H1 (cell line): ENCODE data around the gene ESD. TPM values are rescaled to one million over a fixed set of nuclear protein-coding genes. Genes with fewer than 3 reads are reported as not detected.

Experiments used
- CTCF ChIA-PET: fragments of 300-600 bp; sonication (Branson Sonifier 250); formaldehyde crosslinking; loops from one replicate; lab custom pipeline; 2021; ENCODE audit not compliant: partially characterized antibody; lab: Charles Lee
- POLR2A ChIA-PET: fragments of 300-600 bp; sonication (Branson Sonifier 250); formaldehyde crosslinking; loops from one replicate; lab custom pipeline; 2021; ENCODE audit warnings: inconsistent platforms; ENCODE audit not compliant: partially characterized antibody; lab: Charles Lee
- DNase-seq, 2 experiments: peaks; one replicate each; pipeline versions ENCODE4 v3.0.0 to v3.0.0-alpha.2; 2010 to 2022; ENCODE audit warnings: low spot score in 2 of 2, low read depth in 1 of 2, mixed read lengths in 1 of 2
- FAIRE-seq: peaks from 2 replicates; lab custom pipeline; 2011; peaks lifted over from hg19 to GRCh38; lab: Jason Lieb, UNC
- H2AFZ ChIP-seq: 2 replicates; pipeline ENCODE4 v1.8.1; 2012; ENCODE audit warnings: low read length, inconsistent platforms
- H2AK5ac ChIP-seq: 2 replicates; pipeline ENCODE4 v1.6.1; 2013; ENCODE audit warnings: low read depth, low read length
- H2BK120ac ChIP-seq: replicated peaks from 2 replicates; pipeline ENCODE3; 2013; ENCODE audit warnings: low read depth, low read length, inconsistent platforms
- H2BK12ac ChIP-seq: 2 replicates; pipeline ENCODE4 v1.6.1; 2013; ENCODE audit warnings: low read depth, low read length
- H2BK15ac ChIP-seq: 2 replicates; pipeline ENCODE4 v1.6.1; 2013; ENCODE audit warnings: low read length
- H2BK20ac ChIP-seq: 2 replicates; pipeline ENCODE4 v1.6.1; 2013; ENCODE audit warnings: low read length
- H2BK5ac ChIP-seq: 2 replicates; pipeline ENCODE4 v1.6.1; 2013; ENCODE audit warnings: low read depth, low read length
- H3K14ac ChIP-seq: 2 replicates; pipeline ENCODE4 v1.6.1; 2013; ENCODE audit warnings: inconsistent platforms; ENCODE audit not compliant: insufficient read length
- H3K18ac ChIP-seq: 2 replicates; pipeline ENCODE4 v1.6.1; 2013; ENCODE audit warnings: low read length; ENCODE audit errors: extremely low read depth
- H3K23ac ChIP-seq: 2 replicates; pipeline ENCODE4 v1.6.1; 2013; ENCODE audit warnings: inconsistent platforms; ENCODE audit not compliant: insufficient read length
- H3K23me2 ChIP-seq: 2 replicates; pipeline ENCODE4 v1.6.1; 2013; ENCODE audit warnings: low read depth, low read length
- H3K27ac ChIP-seq: 2 replicates; pipeline ENCODE4 v1.6.1; 2011; ENCODE audit warnings: low read depth, low read length, inconsistent platforms
- H3K27me3 ChIP-seq, 4 experiments: replicated peaks in 1 of 4; 1 replicate in 1 of 4; 2 replicates in 3 of 4; pipeline versions ENCODE4 v1.6.1 to v1.8.1; 2011 to 2013; ENCODE audit warnings: low read length in 3 of 4, mild to moderate bottlenecking in 3 of 4, inconsistent platforms in 2 of 4, mixed read lengths in 2 of 4, moderate library complexity in 1 of 4; ENCODE audit not compliant: control insufficient read depth in 3 of 4, insufficient read depth in 3 of 4; ENCODE audit errors: extremely low read depth in 1 of 4
- H3K36me3 ChIP-seq, 4 experiments: 2 replicates each; pipeline versions ENCODE4 v1.6.1 to v1.8.1; 2011 to 2013; ENCODE audit warnings: mild to moderate bottlenecking in 4 of 4, low read length in 3 of 4, moderate library complexity in 2 of 4, control low read depth in 1 of 4, inconsistent platforms in 1 of 4; ENCODE audit not compliant: insufficient read depth in 4 of 4, control insufficient read depth in 2 of 4
- H3K4ac ChIP-seq: replicated peaks from 2 replicates; pipeline ENCODE3; 2013; ENCODE audit warnings: low read length, low read depth, mixed read lengths, inconsistent platforms; ENCODE audit not compliant: insufficient read length
- H3K4me1 ChIP-seq, 4 experiments: replicated peaks in 1 of 4; 1 replicate in 1 of 4; 2 replicates in 3 of 4; pipeline versions ENCODE4 v1.6.1 to v1.8.1; 2011 to 2013; ENCODE audit warnings: low read length in 3 of 4, inconsistent platforms in 2 of 4, mixed read lengths in 1 of 4; ENCODE audit not compliant: insufficient read depth in 4 of 4, control insufficient read depth in 3 of 4
- H3K4me2 ChIP-seq, 2 experiments: 2 replicates each; pipeline versions ENCODE4 v1.6.1 to v1.8.1; 2011 to 2013; ENCODE audit warnings: low read depth in 2 of 2, low read length in 2 of 2, control low read depth in 1 of 2, inconsistent platforms in 1 of 2, mild to moderate bottlenecking in 1 of 2; ENCODE audit not compliant: insufficient read depth in 1 of 2
- H3K4me3 ChIP-seq, 4 experiments: fragments of 200-600, 300-600 bp in 1 of 4; sonication (generic), shearing (Covaris generic), sonication (Bioruptor Twin) in 1 of 4; 2 replicates each; pipeline versions ENCODE4 v1.5.1 to v1.8.1; 2011 to 2016; ENCODE audit warnings: low read length in 4 of 4, low read depth in 3 of 4, control low read depth in 2 of 4, inconsistent platforms in 2 of 4, mild to moderate bottlenecking in 2 of 4, mixed read lengths in 1 of 4, moderate library complexity in 1 of 4; ENCODE audit not compliant: insufficient read depth in 2 of 4; ENCODE audit errors: extremely low read depth in 1 of 4
- H3K56ac ChIP-seq: replicated peaks from 2 replicates; pipeline ENCODE3; 2013; ENCODE audit warnings: low read depth, mild to moderate bottlenecking, mixed read lengths, low read length, inconsistent platforms; ENCODE audit not compliant: insufficient read length
- H3K79me1 ChIP-seq: 2 replicates; pipeline ENCODE4 v1.6.1; 2013; ENCODE audit warnings: low read depth, low read length, control low read depth
- H3K79me2 ChIP-seq, 2 experiments: 2 replicates each; pipeline versions ENCODE4 v1.6.1 to v1.8.1; 2012 to 2013; ENCODE audit warnings: low read length in 2 of 2, mild to moderate bottlenecking in 2 of 2, inconsistent platforms in 1 of 2; ENCODE audit not compliant: insufficient read depth in 2 of 2, control insufficient read depth in 1 of 2
- H3K9ac ChIP-seq, 4 experiments: replicated peaks in 1 of 4; 1 replicate in 1 of 4; 2 replicates in 3 of 4; pipeline versions ENCODE4 v1.6.1 to v1.8.1; 2011 to 2013; ENCODE audit warnings: low read depth in 3 of 4, low read length in 3 of 4, control low read depth in 2 of 4, mild to moderate bottlenecking in 2 of 4, moderate library complexity in 2 of 4, inconsistent platforms in 1 of 4; ENCODE audit errors: extremely low read depth in 1 of 4
- H3K9me3 ChIP-seq, 2 experiments: 2 replicates each; pipeline versions ENCODE4 v1.6.1 to v1.8.1; 2012 to 2013; ENCODE audit warnings: mild to moderate bottlenecking in 2 of 2, moderate library complexity in 2 of 2, control low read depth in 1 of 2, inconsistent platforms in 1 of 2, low read depth in 1 of 2, low read length in 1 of 2, mixed read lengths in 1 of 2; ENCODE audit not compliant: insufficient read depth in 2 of 2
- H4K20me1 ChIP-seq, 2 experiments: replicated peaks in 1 of 2; 2 replicates each; pipeline versions ENCODE3 to v1.8.1; 2011 to 2013; ENCODE audit warnings: inconsistent platforms in 2 of 2, low read length in 2 of 2, mild to moderate bottlenecking in 1 of 2; ENCODE audit not compliant: insufficient read depth in 2 of 2, control insufficient read depth in 1 of 2
- H4K5ac ChIP-seq: 2 replicates; pipeline ENCODE4 v1.6.1; 2013; ENCODE audit warnings: low read length, low read depth, mixed read lengths, inconsistent platforms; ENCODE audit not compliant: insufficient read length
- H4K8ac ChIP-seq: 2 replicates; pipeline ENCODE4 v1.8.0; 2013; ENCODE audit warnings: mild to moderate bottlenecking, moderate library complexity, low read length, inconsistent platforms; ENCODE audit not compliant: insufficient read depth; ENCODE audit errors: extremely low read depth
- H4K91ac ChIP-seq: replicated peaks from 2 replicates; pipeline ENCODE3; 2013; ENCODE audit warnings: low read length, mixed read lengths, inconsistent platforms; ENCODE audit not compliant: insufficient read length
- E2F6 ChIP-seq: IDR thresholded peaks from 2 replicates; pipeline ENCODE4 v1.6.1; 2012; ENCODE audit warnings: inconsistent platforms
- WGBS, 2 experiments: shearing (Covaris generic) in 1 of 2; methylation state at CpG; one replicate each; pipeline versions ENCODE4 v1.1.6 to v1.1.7; 2013 to 2015; ENCODE audit warnings: low lambda C conversion rate in 2 of 2, mixed read lengths in 2 of 2, inconsistent platforms in 1 of 2, low coverage in 1 of 2, missing lambda C conversion rate in 1 of 2; ENCODE audit not compliant: insufficient replicate concordance in 2 of 2, insufficient coverage in 1 of 2, insufficient read length in 1 of 2; ENCODE audit errors: extremely low coverage in 1 of 2, missing lambda C conversion rate in 1 of 2; 5-methylcytosine and 5-hydroxymethylcytosine counted together
- polyA plus RNA-seq, 7 experiments: library from polyadenylated mRNA; depleted of rRNA in 3 of 7; stranded (reverse) in 5 of 7; unstranded in 2 of 7; fragments of >200 nt in 5 of 7; fragments of 200-250 nt in 2 of 7; gene quantifications; 1 replicate in 5 of 7; 2 replicates in 1 of 7; 4 replicates in 1 of 7; pipeline versions ENCODE4 v1.2.1 to v1.2.3, GENCODE V29; 2011 to 2013; ENCODE audit warnings: missing spikeins in 2 of 7, mixed read lengths in 2 of 7
- total RNA-seq: library from RNA; stranded (reverse); fragmentation: NEBNext Ultra II Directional; extraction: Animal tissue kit (Norgen Biotek cat#: 25700); gene quantifications from 2 replicates; pipeline ENCODE4 v1.2.1, GENCODE V29; 2021

Gene ESD
- total and polyA plus RNA-seq, 2 of the 8 experiments (the other 6 are each of a cell fraction or from before 2014, with no cell fraction given) = 40.3 to 55.8 TPM

- H2BK20ac ChIP-seq = no peak overlapping the region
- POLR2A ChIA-PET = no interaction called here
- WGBS, 2 experiments = 92% methylated on average over 2 of the region's 2 CpGs; no CpG with 5 or more reads in 1 of the 2 experiments
These were observed 25.6 kb upstream of the ESD start for GRCh38 chr13:46822551-46822950.

More at GRCh38 chr13:46822551-46822950, 25.6 kb upstream of the ESD start:
- DNase-seq = no peak
- TF ChIP-seq E2F6 = no peak
- Histone ChIP-seq H3K36me3 (no peaks in the 10 kb centered on the region), H4K8ac (no peak overlapping the region), H2BK15ac (no peak overlapping the region), H3K23me2 (no peaks in the 10 kb centered on the region), H3K4me3 (no peak overlapping the region), H2BK12ac (no peak overlapping the region), H3K9me3 (no peaks in the 10 kb centered on the region), H3K4me1 (no peaks in the 10 kb centered on the region), H3K9ac (no peak overlapping the region), H3K4ac (no peak overlapping the region), H2AK5ac (no peak overlapping the region), H3K27ac (no peak overlapping the region), H4K5ac (no peak overlapping the region), H2AFZ (no peak overlapping the region), H4K91ac (no peak overlapping the region), H3K4me2 (no peak overlapping the region), H2BK120ac (no peak overlapping the region), H4K20me1 (no peaks in the 10 kb centered on the region), H3K23ac (no peak overlapping the region), H3K56ac (no peak overlapping the region), H3K79me1 (no peaks in the 10 kb centered on the region; the same call in 1 of the 2 replicates), H3K79me2 (no peaks in the 10 kb centered on the region), H3K18ac (no peak overlapping the region), H2BK5ac (no peak overlapping the region), H3K27me3 (no peaks in the 10 kb centered on the region), H3K14ac (no peak overlapping the region)
- no peak for FAIRE-seq
- CTCF ChIA-PET = interaction anchor here (1.1 to 2.2 kb wide), 3 partner anchors 9 to 37 kb away, joined by 3 to 9 read pairs (median 4); no protein-coding TSS in a partner anchor
